Transverse colon (tissue), 4 donors: ENCODE results near the gene ITGB6.

ENCODE experiments used
- CTCF ChIP-seq, 5 experiments: fragments of 200-600 bp in 3 of 5; fragments of 450-650 bp in 2 of 5; sonication (generic) in 3 of 5; IDR thresholded peaks; 1 replicate in 2 of 5; 2 replicates in 3 of 5; pipeline ENCODE4 v1.5.1; 2016 to 2017; ENCODE audit warnings: antibody characterized with exemption in 5 of 5, inconsistent platforms in 3 of 5, mild to moderate bottlenecking in 2 of 5, moderate library complexity in 1 of 5
- POLR2AphosphoS5 ChIP-seq, 3 donors: sonication (generic); formaldehyde crosslinking; IDR thresholded peaks; one replicate each; pipeline ENCODE4 v1.6.1; 2016; ENCODE audit warnings: antibody characterized with exemption in 3 of 3

- TF ChIP-seq CTCF (IDR thresholded peaks at IDR 0.05) (no peak), POLR2AphosphoS5 (IDR thresholded peaks at IDR 0.05) (no peak)
Observed at GRCh38 chr2:160199053-160199452, 1.0 kb downstream of the ITGB6 start.
